Measurements from ENCODE around the gene ZNF580. TPM values are rescaled to one million over a fixed set of nuclear protein-coding genes. Genes with fewer than 3 reads are reported as not detected.

ZNF580 gene
- total RNA-seq, 6 donors from 2014 or later = 28.1 to 84.1 (median 38.0) TPM

DNA sequence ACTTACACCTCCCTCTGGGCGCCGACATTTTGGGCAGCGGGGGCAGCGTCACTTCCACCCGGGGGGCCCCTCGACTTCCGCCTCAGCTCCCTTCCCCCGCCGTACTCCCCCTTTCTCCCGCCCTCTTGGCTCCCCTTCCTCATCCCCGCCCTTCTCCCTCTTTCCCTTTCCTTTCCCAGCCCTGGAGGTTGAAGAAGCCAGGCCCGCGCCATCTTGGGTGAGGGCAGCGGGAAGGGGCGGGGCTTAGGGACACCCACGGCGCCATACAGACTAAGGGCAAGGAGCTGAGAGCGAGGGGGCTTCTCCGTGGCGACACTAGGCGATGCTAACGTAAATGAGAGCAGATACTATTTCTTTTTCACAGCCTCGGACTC is 41.3 kb upstream of the ZNF580 start, which contains the start of gene FIZ1:
TSS of gene FIZ1 (minus strand) at position 50 of the 374 bp plus-strand sequence. CDS start 1,652 bp downstream, outside the sequence.
- H3K4me1 ChIP-seq = peaks cover 18 to 39% (median 25%) of the 10 kb centered on the region in 4 donors
- H3K4me3 ChIP-seq = peak within 1 kb of the TSS; percentile 65 to 89 (median 76)
- H3K27me3 ChIP-seq = no peaks in the 10 kb centered on the region
- WGBS, 2 donors = 0% methylated on average over 20 to 21 of the region's 23 CpGs
- peak within 1 kb of the TSS; percentile 97 to 99 (median 99) for H3K27ac ChIP-seq
- ATAC-seq (ENCODE audit: low FRiP score in 2 of 2) = peak; percentile 94 to 97
- peak in 1 of 6 experiments; percentile 11 for TF ChIP-seq CTCF (IDR thresholded peaks at IDR 0.05)
- TF ChIP-seq EP300 (IDR thresholded peaks at IDR 0.05) = no peak
- no peak for TF ChIP-seq POLR2A (IDR thresholded peaks at IDR 0.05)
- peak; percentile 56 to 58 for TF ChIP-seq POLR2AphosphoS5 (IDR thresholded peaks at IDR 0.05)
- H3K9me3 ChIP-seq = no peaks in the 10 kb centered on the region
- DNase-seq = peak; percentile 97 to 98
- H3K36me3 ChIP-seq = peaks cover 0 to 38% (median 20%) of the 10 kb centered on the region in 4 donors

GRCh38 chr19:55599842-55600661 is 40.8 kb upstream of the ZNF580 start, which contains the start of gene ZNF524:
ZNF524 (plus strand) TSS chr19:55600288; CDS start chr19:55602113, 1,825 bp downstream.
- H3K27me3 ChIP-seq = no peaks in the 10 kb centered on the region
- H3K9me3 ChIP-seq = no peaks in the 10 kb centered on the region
- peak; percentile 87 to 97 for DNase-seq
- peak within 1 kb of the TSS; percentile 65 to 89 (median 76) for H3K4me3 ChIP-seq
- H3K4me1 ChIP-seq = peaks cover 24 to 44% (median 30%) of the 10 kb centered on the region in 4 donors
- peaks cover 0 to 33% (median 16%) of the 10 kb centered on the region in 4 donors for H3K36me3 ChIP-seq
- peak; percentile 82 to 84 for ATAC-seq (ENCODE audit: low FRiP score in 2 of 2)
- TF ChIP-seq CTCF (IDR thresholded peaks at IDR 0.05) (peak in 1 of 6 experiments; percentile 40), POLR2A (IDR thresholded peaks at IDR 0.05) (peak in 1 of 4 donors; percentile 38), POLR2AphosphoS5 (IDR thresholded peaks at IDR 0.05) (peak; percentile 25 to 29), EP300 (IDR thresholded peaks at IDR 0.05) (no peak)
- H3K27ac ChIP-seq = peak within 1 kb of the TSS; percentile 97 to 99 (median 99)
- 0% methylated on average over 10 to 52 of the region's 97 CpGs for WGBS, 2 donors

GRCh38 chr19:55600662-55601028 is 40.2 kb upstream of the ZNF580 start:
- Histone ChIP-seq H3K36me3 (peaks cover 0 to 27% (median 10%) of the 10 kb centered on the region in 4 donors), H3K4me3 (peak overlapping the region; percentile 38 to 89 (median 76)), H3K9me3 (no peaks in the 10 kb centered on the region), H3K27ac (peak overlapping the region; percentile 97 to 99 (median 99)), H3K27me3 (no peaks in the 10 kb centered on the region), H3K4me1 (peaks cover 24 to 44% (median 30%) of the 10 kb centered on the region in 4 donors)
- 0 to 7% methylated on average over 5 to 9 of the region's 15 CpGs for WGBS, 2 donors
- ATAC-seq (ENCODE audit: low FRiP score in 2 of 2) = no peak
- TF ChIP-seq POLR2AphosphoS5 (IDR thresholded peaks at IDR 0.05) (no peak), POLR2A (IDR thresholded peaks at IDR 0.05) (no peak), EP300 (IDR thresholded peaks at IDR 0.05) (no peak), CTCF (IDR thresholded peaks at IDR 0.05) (no peak)
- DNase-seq = no peak

- Histone ChIP-seq H3K27ac (peak overlapping the region; percentile 97 to 99 (median 99)), H3K9me3 (no peaks in the 10 kb centered on the region), H3K4me3 (peak overlapping the region in 3 of 4 donors; percentile 68 to 89 (median 85)), H3K36me3 (peaks cover 0 to 23% (median 7%) of the 10 kb centered on the region in 4 donors), H3K27me3 (no peaks in the 10 kb centered on the region), H3K4me1 (peaks cover 24 to 49% (median 31%) of the 10 kb centered on the region in 4 donors)
- DNase-seq = no peak
- 54 to 66% methylated on average over 4 of the region's 4 CpGs for WGBS, 2 donors
- no peak for TF ChIP-seq EP300 (IDR thresholded peaks at IDR 0.05)
- TF ChIP-seq CTCF (IDR thresholded peaks at IDR 0.05) = no peak
- TF ChIP-seq POLR2A (IDR thresholded peaks at IDR 0.05) = no peak
- TF ChIP-seq POLR2AphosphoS5 (IDR thresholded peaks at IDR 0.05) = no peak
- no peak for ATAC-seq (ENCODE audit: low FRiP score in 2 of 2)
These were observed 39.7 kb upstream of the ZNF580 start for GRCh38 chr19:55601084-55601483.

Measured in upper lobe of left lung (tissue), 6 donors.